ENCODE data around the gene EPAS1. TPM values are rescaled to one million over a fixed set of nuclear protein-coding genes. Genes with fewer than 3 reads are reported as not detected.

EPAS1 gene
- 9.7 and 14.8 TPM in 2 replicates for total RNA-seq (2014; rRNA removed)
- polyA plus RNA-seq (2012): 24.1 TPM

- DNase-seq (ENCODE audit: low read depth): peak; percentile 69
Observed at GRCh38 chr2:46296840-46297545, at the start of gene EPAS1. Gene EPAS1, plus strand, starts transcription at chr2:46297407. Its CDS starts 505 bp downstream, at chr2:46297912.

- no peak for DNase-seq (ENCODE audit: low read depth)
Observed at GRCh38 chr2:46248171-46248570, 49.0 kb upstream of the EPAS1 start.

GRCh38 chr2:46249654-46250053, 47.6 kb upstream of the EPAS1 start:
- DNase-seq (ENCODE audit: low read depth): no peak

DNA sequence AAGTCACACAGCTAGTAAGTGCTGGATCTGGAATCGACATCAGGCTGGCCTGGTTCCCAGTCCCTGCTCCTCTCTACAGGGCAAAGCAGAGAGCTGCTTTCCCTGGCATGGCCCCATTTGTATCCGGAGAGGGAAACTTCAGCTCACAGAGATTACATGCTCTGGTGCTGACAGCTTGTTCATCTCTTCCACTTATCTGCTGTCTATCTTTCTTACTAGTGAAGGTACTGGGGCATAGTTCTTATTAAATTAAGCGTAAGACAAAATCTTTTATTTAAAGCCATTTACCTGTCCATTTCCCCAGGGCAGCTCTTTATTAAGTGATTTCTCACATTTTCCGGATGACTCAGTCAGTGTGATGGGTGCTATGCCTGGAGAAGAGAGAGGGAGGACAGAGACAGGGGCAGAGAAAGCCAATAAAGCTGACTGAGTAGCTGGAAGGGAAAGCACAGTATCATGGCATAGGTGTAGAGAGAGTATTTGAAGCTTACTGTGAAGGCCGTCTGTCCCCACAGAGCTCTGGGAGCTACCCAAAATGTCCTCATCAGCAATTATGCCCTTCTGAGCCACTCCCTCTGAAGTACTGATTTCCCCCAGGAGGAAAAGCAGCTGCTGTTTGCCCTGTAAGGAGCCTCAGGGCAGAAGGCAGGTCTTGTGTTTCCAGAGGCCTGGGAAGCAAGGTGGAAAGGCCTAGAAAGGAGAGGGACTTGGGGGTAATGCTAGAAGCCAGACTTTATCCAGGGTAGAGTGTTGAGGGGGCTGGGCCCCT, 44.1 kb upstream of the EPAS1 start:
- no peak for DNase-seq (ENCODE audit: low read depth)

DNA sequence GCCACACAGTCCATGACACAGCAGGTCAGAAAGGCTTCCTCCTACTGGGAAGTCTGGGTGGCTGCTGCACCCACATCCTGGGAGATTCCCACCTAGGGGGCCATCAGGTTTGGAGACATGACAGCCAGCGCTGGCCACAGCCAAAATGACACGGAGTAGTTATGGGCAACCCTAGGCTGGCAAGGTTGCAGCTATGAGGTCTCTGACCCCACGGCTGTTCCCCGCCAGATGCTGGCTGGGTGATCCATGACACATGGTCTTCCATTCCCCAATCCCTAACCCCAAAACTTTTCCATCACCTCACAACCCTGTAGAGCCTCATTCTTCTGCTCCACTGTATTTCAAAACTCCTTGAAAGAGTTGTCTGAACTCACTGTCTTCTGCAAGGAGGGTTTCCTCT, 42.7 kb upstream of the EPAS1 start:
- no peak for DNase-seq (ENCODE audit: low read depth)

- no peak for DNase-seq (ENCODE audit: low read depth)
Observed at GRCh38 chr2:46256563-46257142, 40.6 kb upstream of the EPAS1 start.

- DNase-seq (ENCODE audit: low read depth): peak; percentile 79
Observed at GRCh38 chr2:46257476-46257875, 39.7 kb upstream of the EPAS1 start.

DNA sequence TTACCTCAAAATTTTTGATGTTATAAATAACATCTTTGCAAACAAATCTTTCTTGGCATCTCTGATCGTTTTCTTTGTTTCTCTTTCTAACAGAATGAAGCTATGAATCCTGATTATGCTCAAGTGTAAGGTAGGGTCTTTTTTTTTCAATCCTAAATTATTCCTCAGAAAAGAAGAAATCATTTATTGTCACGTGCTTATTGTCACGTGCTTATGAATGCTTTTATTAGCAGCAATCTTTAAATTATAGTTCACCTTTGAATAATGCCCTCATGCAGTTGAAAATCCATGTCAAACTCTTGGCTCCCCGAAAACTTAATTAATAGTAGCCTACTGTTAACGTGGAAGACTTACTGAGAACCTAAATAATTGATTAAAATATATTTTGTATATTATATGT, 39.2 kb upstream of the EPAS1 start:
- no peak for DNase-seq (ENCODE audit: low read depth)

DNA sequence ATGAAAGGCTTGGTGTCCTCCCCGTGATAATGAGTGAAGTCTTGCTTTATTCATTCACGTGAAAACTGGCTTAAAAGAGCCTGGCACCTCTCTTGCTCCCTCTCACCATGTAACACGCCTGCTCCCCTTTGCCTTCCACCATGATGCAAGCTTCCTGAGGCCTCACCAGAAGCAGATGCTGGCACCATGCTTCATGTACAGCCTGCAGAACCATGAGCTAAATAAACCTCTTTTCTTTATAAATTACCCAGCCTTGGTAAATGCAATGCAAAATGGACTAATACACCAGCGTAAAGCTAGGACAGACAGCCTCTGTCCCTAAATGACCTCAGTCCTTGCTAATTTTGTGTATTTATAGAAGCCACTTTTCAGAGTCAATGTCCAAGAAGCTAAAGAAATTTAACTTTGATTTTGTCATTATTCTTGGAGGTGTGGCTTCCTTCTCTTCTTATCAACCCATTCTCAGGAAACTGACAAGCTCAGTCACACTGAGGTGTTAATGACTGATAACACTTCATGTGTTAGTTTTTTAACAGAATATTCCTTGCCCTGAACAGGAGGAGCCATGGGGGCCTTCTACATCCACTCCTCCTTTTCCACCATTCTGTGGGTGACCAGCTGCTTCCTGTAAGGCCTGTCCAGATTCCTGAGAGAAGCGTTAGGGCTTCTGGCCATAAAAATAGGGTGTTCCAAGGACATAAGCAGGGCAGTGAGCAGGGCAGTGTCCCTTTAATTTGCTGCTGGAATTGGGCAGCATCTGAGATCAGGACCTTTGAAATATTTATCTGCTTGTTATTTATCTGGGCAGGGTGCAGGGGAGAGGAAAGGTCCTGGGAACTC, 38.0 kb upstream of the EPAS1 start:
- no peak for DNase-seq (ENCODE audit: low read depth)

DNA sequence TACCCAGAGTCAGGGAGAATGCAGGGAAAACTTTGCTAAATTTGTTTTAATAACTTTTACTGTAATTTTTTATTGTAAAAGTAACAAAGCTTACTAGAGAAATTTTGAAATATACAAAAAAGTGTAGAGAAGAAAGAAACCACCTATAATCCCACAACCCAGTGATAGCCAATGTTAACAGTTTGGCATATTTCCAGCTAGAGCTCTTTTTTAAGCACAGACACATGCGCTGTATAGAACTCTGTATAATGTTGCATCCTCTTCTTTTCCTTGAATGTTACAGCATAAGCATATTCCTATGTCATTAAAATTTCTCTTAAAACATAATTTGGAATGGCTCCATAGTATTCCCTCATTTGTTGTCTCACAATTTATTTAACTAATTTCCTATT, 37.4 kb upstream of the EPAS1 start:
- DNase-seq (ENCODE audit: low read depth): no peak

GRCh38 chr2:46260305-46260704, 36.9 kb upstream of the EPAS1 start:
- peak; percentile 41 for DNase-seq (ENCODE audit: low read depth)

DNA sequence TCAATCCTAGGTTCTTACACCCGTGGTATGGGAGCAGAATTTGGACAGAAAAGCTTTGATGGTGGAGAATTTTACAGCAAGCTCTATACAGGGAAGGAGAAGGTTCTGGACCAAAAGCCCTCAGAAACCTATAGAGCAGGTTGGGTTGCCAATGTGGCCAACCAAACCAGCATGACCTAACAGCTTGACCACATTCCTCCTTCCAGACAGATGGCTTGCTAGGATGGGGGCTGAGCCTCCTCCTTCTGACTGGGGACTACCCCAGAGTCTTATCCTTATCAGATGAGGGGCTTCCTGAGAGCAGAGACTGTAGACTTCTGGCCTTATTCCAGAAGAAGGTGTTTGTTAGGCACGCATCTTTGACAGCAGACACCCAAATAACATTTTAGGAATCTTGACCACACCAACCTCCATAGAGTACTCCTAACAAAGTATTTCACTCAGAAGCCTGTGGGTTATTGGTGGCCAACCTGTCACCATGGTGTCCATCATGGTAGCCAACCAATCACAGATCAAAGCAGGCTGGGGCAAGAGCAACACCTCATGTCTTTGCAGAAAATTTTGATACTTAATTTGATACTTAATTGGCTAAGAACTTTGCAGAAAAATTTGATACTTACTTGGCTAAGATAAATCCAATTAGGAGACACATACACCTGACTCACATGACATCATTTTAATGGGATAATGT, 34.8 kb upstream of the EPAS1 start:
- DNase-seq (ENCODE audit: low read depth): no peak

DNA sequence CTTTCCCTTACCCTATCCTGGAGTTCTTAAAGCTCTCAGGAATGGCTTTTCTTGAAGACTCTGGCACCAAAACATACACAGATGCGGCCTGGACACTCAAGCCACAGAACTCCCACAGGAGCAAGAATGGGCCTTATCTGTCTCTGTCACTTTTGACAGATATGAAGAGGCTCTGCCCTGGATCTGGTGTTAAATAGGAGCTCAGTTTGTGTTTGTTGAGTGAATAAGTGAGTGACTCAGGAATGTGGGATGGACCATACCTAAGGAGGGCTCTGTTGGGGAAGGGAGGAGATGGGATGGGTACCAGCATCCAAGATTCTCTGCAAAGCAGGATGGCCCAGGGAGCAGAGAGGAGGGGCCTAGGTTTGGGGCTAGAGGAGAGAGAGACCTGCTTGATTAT, 33.9 kb upstream of the EPAS1 start:
- DNase-seq (ENCODE audit: low read depth): no peak

DNA sequence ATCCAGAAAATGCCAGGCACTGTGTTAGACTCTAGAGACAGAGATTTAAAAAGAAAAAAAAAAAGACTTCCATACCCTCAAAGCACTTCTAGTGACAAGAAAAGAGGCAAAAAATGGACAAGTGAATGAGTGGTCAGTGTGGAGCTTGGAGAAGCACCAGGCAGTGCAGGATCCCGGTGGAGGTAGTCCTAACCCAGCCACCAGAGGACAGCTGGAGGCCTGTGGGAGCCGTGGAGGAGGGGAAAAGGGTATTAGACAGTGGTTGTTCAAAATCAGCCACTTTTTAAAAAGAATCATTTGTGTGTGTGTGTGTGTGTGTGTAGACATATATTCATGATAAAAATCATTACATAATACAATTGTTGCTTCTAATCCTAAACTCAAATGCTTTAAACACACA, 32.8 kb upstream of the EPAS1 start:
- no peak for DNase-seq (ENCODE audit: low read depth)

GRCh38 chr2:46266134-46266533, 31.1 kb upstream of the EPAS1 start:
- DNase-seq (ENCODE audit: low read depth): no peak

- no peak for DNase-seq (ENCODE audit: low read depth)
Observed at GRCh38 chr2:46267616-46268015, 29.6 kb upstream of the EPAS1 start.

- no peak for DNase-seq (ENCODE audit: low read depth)
Observed at GRCh38 chr2:46268196-46268595, 29.0 kb upstream of the EPAS1 start.

DNA sequence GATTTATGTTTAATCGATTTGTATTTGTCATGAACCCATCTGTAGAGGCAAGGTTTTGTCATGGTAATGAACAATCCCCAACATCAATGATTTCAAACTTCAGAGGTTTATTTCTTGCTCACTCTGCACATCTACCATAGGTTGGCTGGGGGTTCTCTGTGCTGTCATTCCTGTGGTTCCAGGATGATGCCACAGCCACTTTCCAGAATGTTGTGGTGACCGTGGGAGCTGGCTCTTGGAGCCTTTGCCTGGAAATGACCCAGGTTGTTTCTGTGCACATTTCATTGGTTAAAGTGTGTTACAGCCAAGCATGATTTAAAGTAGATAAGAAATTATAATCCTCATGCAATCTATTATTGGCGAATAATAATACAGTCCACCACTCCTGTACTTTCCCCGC, 28.2 kb upstream of the EPAS1 start:
- peak; percentile 39 for DNase-seq (ENCODE audit: low read depth)

GRCh38 chr2:46269544-46270273, 27.5 kb upstream of the EPAS1 start:
- DNase-seq (ENCODE audit: low read depth): no peak

GRCh38 chr2:46270384-46270783, 26.8 kb upstream of the EPAS1 start:
- DNase-seq (ENCODE audit: low read depth): no peak
